ENCODE results near the gene MBD1.
"Not testable (repeated sequence)": the region's sequence is repeated elsewhere in the genome, so short reads cannot be mapped to it uniquely, and the experiment has no call there.

The MBD1 gene

DNA sequence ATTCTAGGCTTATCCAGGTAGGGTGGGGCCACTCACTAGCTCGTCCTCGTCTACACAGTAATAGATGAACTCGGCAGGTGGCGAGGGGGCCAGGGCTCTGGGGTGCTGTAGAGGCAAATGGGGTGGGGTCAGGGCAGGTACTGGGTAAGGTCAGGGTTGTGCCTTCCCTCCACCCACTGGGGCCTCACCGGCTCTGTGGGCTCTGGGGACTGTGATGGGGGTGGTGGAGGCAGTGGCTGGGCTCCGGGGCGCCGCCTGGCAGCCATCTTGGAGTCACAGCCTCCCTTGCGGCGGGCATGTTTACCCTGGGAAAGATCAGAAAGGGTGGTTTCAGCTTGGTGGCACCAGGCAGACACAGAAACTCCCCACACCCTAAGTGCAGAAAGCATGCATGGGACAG, 6.4 kb downstream of the MBD1 start:
- DNase-seq (ENCODE audit: low read depth, low spot score) = no peak

DNA sequence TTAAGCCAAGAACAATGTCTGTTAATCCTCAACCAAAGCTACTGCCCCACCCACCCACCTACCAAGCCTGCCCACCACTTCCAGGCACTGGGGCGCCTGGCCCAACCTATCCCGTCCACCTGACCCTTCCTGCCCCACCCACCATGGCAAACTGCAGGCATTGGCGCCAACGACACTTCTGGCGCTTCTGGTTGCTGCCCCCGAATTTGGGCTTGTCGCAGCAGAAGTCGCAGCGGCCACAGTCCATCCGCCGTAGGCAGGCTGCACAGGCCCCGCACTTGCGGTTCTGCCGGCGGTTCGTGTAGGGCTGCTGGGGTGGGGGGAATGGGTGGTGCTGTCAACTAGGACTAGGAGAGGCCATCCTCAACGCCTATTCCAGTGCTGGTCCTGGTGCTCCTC, 7.3 kb downstream of the MBD1 start:
- DNase-seq (ENCODE audit: low read depth, low spot score) = no peak

DNA sequence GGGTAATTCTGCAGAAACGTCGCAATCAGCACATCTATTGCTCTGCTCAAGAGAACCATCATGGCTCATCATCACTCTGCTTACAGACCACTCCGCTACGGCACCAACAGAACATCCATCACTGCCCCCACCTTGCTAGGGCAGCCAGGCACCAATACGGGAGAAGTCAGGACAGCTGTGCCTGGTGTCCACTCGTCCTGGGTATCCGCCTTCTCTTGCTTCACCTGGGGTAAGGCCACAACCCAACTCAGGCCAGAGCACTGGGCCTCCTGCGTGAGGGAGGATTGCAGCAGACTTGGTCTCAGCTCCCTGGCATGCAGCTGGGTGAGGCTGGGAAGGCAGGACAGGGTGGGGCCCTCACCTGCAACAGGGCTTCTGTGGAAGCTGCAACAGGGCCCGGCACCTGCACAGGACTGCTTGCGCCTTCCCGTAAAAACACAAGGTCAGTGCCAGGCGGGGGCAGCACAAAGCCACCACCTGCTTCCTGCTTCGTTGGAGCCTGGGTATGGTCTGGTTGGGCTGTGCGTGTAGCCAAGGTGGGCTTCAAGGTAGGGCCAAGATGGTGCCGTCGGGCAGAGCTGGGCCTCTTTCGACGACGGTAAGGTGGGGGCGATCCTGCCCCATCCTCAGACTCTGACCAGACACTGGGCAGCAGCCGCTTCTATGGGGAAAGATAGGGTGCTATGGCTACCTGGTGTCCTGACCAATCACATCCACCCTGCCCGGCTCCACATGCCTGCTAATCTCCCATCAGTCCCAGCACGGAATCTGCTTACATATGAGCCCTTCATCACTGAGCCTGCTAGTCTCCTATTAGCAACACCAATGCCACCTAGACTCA, 7.9 kb downstream of the MBD1 start:
- DNase-seq (ENCODE audit: low read depth, low spot score) = no peak

DNA sequence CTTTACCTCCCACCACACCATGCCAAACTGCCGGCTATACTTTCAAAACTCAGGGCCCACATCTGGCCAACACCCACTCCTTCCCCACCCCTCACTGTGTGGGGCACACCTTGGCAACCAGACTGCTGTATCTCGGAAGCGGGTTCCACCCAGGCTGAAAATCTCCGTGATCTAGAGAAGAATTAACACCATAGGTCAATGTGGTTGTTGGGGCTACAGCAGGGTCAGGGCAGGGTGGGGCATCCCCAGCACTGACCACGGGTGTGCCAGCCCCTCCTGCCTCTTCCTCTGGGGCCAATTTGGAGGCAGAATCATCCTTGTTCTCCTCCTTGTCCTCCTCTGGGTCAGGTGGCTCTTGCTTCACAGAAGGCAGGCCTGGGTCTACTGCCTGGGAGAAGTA, 8.8 kb downstream of the MBD1 start:
- DNase-seq (ENCODE audit: low read depth, low spot score) = no peak

DNA sequence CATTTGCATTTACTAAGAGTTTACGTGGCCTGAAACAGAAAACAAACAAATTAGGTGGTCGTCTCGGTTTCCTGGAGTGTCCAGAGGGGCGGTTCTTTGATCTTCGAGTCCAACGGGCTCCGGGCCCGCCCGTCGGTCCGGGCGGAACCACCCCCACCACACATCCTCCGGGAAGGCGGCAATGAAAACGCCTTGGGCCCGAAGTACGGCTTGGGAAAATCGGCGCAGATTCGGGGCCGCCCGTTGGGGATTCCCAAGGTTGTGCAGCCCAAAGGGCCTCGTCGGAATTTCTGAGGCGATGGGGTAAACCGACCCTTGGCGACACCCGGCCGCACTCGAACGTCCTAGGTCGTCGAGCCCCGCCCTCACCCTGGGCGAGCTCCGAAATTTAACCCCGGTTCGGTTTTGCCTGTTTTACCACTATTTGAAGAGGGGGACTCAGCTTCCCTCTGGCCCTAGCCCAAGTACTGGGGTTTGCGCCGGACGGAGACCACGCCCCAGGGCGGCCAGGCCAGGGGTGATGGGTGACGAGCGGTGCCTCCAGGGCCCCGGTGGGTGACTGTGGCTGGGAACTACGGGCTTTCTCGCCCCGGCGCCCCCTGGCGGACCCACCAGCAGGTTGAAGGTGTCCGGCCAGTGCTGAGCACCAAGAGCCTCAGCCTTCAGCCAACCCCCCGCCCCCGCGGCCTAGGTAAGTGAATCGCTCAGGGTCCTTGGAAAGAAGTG, 13.1 kb downstream of the MBD1 start:
- no peak for DNase-seq (ENCODE audit: low read depth, low spot score)

DNA sequence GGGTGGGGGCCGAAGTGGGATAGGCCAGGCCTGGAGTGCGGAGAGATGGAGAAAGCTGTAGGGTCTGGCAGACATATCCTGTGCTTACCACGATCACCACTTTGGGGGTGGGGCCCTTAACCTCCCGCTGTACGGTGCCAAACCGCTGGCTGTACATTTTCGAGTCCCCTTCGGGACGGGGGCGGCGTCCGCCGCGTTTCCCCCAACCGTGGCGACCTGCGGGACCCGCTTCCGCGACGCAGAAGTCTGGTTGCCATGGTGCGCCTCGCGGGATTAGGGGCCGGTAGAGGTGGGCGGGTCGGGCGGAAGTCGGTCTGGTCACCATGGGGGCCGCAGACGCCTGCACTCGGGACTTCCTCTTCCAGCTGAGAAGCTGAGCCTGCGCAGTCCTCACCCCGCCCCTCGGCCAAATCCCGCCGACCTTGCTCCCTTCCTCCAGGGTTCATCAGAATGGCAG, 15.0 kb downstream of the MBD1 start, which contains the start of gene CFAP53:
Gene CFAP53, minus strand, starts transcription at position 248 of the 457 bp plus-strand sequence. Its CDS starts 91 bp downstream, at position 157.
- peak; percentile 57 for DNase-seq (ENCODE audit: low read depth, low spot score)

DNA sequence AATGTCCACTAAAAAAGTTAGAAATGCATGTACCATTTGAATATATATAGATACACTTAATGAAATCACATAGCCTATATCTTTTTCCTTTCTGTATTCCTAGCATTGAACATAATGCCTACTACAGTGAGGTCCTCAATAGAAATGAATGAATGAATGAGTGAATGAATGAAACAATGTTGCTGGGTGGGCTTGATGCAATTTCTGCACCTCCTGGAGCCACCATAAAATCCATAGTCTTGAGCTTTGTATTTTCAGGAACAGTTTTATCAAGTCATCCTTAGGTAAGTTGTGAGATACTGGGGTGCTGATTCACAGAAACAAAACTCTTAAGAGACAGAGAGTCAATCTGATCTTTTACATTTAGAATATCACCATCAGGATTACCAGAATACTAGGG, 18.3 kb downstream of the MBD1 start:
- no peak for DNase-seq (ENCODE audit: low read depth, low spot score)

DNA sequence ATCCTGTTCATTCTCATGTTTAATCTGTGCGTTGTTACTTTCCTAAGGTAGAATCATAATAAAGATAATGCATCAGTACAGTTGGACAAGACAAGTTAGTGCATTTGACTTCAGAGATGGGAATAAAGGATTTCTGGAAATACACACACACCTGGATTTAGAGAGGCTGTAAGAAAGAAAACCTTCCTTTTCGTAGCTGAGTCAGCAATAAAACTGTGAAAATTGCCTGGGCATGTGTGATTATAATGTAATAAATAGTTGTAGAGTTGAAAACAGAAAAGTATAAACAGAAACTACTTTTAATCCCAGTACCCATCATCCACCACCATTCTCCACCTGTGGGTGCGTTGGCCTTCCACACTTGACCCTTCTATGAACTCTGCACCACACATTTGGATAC, 30.4 kb downstream of the MBD1 start:
- no peak for DNase-seq (ENCODE audit: low read depth, low spot score)

DNA sequence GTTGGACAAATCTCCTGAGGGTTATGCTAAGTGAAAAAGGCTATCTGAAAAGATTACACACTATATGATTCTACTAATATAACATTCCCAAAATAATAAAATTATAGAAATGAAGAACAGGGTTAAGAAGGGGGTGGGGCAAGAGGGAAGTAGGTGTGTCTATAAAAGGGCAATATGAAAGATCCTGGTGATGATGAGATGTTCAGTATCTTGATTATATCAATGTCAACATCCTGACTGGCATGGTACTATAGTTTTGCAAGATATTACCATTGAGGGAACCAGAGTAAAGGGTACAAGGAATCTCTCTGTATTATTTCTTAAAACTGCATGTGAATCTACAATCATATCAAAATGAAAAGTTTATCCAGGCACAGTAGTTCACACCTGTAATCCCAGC, 31.7 kb downstream of the MBD1 start:
- no peak for DNase-seq (ENCODE audit: low read depth, low spot score)

DNA sequence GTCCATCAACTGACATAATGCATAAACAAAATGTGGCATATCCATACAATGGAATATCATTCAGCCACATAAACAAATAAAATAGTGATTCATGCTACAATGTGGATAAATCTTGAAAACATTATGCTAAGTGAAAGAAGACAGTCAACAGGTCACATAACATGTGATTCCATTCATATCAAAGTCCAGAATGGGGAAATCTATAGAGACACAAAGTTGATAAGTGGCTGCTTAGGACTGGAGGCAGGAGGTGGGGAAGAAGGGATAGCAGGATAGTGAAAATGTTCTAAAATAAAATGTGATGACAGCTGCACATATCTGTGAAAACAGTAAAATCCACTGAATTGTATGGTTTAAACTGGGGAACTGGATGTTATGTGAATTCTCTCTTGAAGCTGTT, 33.8 kb downstream of the MBD1 start:
- DNase-seq (ENCODE audit: low read depth, low spot score) = no peak

DNA sequence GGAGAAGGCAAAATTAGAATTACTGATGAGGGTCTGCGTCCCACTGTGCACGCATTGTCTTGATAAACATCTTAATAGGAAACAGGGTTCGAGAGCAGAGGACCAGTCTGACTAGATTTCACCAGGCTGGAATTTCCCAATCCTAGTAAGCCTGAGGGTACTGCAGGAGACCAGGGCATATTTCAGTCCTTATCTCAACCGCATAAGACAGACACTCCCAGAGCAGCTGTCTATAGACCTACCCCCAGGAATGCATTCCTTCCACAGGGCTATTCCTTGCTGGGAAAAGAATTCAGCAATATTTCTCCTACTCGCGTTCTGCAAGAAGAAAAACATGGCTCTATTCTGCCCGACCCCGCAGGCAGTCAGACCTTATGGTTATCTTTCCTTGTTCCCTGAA, 39.6 kb downstream of the MBD1 start:
- DNase-seq (ENCODE audit: low read depth, low spot score) = not testable (repeated sequence)

DNA sequence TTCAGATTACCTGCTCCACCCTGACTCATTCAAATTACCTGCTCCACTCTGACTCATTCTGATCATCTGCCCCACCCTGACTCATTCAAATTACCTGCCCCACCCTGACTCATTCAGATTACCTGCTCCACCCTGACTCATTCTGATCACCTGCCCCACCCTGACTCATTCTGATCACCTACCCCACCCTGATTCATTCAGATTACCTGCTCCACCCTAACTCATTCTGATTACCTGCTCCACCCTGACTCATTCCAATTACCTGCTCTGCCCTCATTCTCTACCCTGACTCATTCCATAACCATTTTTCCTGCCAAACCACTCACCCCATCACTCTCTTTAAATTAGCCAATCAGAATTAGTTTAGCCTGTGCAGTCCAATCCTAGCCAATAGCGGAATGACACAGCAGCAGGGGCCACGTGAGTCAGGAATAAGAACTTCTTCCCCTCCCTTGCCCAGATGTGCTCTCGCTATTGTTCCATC, 41.2 kb downstream of the MBD1 start:
- no peak for DNase-seq (ENCODE audit: low read depth, low spot score)

DNA sequence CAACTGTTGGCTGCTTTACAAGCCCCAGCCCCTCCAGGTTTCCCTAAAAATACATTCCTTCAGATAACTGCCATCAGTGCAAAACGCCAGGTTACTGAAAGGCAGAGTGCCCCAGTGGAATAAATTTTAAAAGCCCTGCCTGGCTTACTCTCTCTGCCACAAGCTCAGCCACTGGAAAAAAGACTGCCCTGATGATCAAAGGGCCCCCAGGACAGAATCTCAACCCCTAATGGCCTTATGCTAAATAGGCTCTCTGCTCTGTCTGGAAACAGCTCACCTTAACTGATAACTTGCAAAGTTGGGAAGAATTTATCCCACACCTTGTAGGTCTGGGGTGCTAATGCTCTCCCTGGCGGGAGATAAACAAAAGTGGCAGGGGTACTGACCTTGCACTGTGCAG, 48.9 kb downstream of the MBD1 start:
- no peak for DNase-seq (ENCODE audit: low read depth, low spot score)

DNA sequence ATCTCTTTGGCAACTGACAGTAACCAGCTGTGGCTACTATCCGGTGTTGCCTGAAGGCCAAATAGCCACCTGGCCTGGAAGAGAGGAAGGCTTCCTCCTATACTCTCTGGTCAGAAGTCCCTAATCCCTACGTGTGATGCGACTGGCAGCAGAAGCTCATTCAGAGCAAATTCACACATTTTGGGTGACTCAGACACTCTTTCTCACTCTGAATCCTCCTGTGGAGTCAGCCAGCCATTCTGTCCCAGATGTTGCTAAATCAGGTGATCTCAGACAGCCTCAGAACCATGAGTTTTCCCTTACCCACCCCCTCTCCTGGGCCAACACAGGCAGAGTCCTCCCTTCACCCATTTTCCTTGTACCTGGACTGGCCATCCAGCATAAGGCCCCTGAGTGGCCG, 49.7 kb downstream of the MBD1 start:
- no peak for DNase-seq (ENCODE audit: low read depth, low spot score)

DNA sequence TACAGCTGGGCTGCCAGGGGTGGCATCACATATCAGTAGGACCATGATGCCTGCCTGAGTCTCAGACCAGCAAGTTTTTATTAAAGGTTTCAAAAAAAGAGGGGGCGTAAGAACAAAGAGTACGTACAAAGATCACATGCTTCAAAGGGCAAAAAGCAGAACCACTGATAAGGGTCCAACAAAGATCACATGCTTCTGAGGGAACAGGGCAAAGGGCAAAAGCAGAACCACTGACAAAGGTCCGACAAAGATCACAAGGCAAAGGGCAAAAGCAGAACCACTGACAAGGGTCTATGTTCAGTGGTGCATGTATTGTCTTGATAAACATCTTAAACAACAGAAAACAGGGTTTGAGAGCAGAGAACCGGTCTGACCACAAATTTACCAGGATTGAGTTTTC, 61.1 kb downstream of the MBD1 start:
- DNase-seq (ENCODE audit: low read depth, low spot score) = not testable (repeated sequence)

Measured in smooth muscle cell of the brain vasculature (primary cell).